SU-DHL-6 (cell line): ENCODE data around the gene ITGB1BP2.

Source experiments
- EZH2phosphoT487 ChIP-seq: fragments of 200-600 bp; sonication (generic), shearing (Covaris generic); conservative IDR thresholded peaks from 2 replicates; pipeline ENCODE4 v1.6.1; 2018; ENCODE audit warnings: mild to moderate bottlenecking, antibody characterized with exemption, low read length, moderate library complexity, mixed read lengths
- TF ChIP-seq, protein P1 (sequence below): fragments of 200-600 bp; sonication (generic); IDR thresholded peaks from one replicate; pipeline ENCODE4 v1.5.1; 2017; ENCODE audit warnings: antibody characterized with exemption, mild to moderate bottlenecking, low read length, moderate library complexity; ENCODE audit not compliant: insufficient read depth, poor library complexity, severe bottlenecking

DNA sequence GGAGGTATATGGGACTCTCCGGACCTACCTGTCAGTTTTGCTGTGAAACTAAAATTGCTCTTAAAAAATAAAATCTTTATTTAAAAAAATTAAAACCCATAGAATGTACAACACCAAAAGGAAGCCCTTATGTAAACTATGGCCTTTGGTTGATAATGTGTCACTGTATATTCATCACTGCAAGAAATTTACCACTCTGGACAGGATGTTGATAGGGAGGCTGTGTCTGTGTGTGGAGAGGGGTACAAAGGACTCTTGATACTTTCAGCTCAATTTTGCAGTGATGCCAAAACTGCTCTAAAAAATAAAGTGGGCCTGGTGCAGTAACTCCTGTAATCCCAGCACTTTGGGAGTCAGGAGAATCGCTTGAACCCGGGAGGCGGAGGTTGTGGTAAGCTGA, 44.7 kb upstream of the ITGB1BP2 start:
- TF ChIP-seq, protein P1, sequence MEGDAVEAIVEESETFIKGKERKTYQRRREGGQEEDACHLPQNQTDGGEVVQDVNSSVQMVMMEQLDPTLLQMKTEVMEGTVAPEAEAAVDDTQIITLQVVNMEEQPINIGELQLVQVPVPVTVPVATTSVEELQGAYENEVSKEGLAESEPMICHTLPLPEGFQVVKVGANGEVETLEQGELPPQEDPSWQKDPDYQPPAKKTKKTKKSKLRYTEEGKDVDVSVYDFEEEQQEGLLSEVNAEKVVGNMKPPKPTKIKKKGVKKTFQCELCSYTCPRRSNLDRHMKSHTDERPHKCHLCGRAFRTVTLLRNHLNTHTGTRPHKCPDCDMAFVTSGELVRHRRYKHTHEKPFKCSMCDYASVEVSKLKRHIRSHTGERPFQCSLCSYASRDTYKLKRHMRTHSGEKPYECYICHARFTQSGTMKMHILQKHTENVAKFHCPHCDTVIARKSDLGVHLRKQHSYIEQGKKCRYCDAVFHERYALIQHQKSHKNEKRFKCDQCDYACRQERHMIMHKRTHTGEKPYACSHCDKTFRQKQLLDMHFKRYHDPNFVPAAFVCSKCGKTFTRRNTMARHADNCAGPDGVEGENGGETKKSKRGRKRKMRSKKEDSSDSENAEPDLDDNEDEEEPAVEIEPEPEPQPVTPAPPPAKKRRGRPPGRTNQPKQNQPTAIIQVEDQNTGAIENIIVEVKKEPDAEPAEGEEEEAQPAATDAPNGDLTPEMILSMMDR, result no peak
- no peak for TF ChIP-seq EZH2phosphoT487
